Activated effector memory CD4-positive, alpha-beta T cell treated with Interleukin-2 at 50 U/mL for 16 hours (primary cell): ENCODE results near the gene GBE1.
"Not testable (repeated sequence)": the region's sequence is repeated elsewhere in the genome, so short reads cannot be mapped to it uniquely, and the experiment has no call there.

Experiments
- DNase-seq: peaks from one replicate; pipeline ENCODE4 v3.0.0-alpha.2; 2020

Gene GBE1

GRCh38 chr3:81752604-81753003 lies 8.8 kb downstream of the GBE1 start:
- no peak for DNase-seq

- DNase-seq = no peak
Observed at GRCh38 chr3:81749265-81749664, 12.2 kb downstream of the GBE1 start.

GRCh38 chr3:81747280-81747679 lies 14.2 kb downstream of the GBE1 start:
- DNase-seq = not testable (repeated sequence)

GRCh38 chr3:81744366-81744765 lies 17.1 kb downstream of the GBE1 start:
- no peak for DNase-seq

GRCh38 chr3:81743096-81744025 lies 18.1 kb downstream of the GBE1 start:
- no peak for DNase-seq

- no peak for DNase-seq
Observed at GRCh38 chr3:81742581-81742980, 18.9 kb downstream of the GBE1 start.

GRCh38 chr3:81741216-81741615 lies 20.2 kb downstream of the GBE1 start:
- no peak for DNase-seq

- no peak for DNase-seq
Observed at GRCh38 chr3:81740731-81741130, 20.7 kb downstream of the GBE1 start.

GRCh38 chr3:81735334-81735733 lies 26.1 kb downstream of the GBE1 start:
- no peak for DNase-seq

GRCh38 chr3:81734742-81735141 lies 26.7 kb downstream of the GBE1 start:
- no peak for DNase-seq

- no peak for DNase-seq
Observed at GRCh38 chr3:81732642-81733041, 28.8 kb downstream of the GBE1 start.

GRCh38 chr3:81728766-81729544 lies 32.5 kb downstream of the GBE1 start:
- no peak for DNase-seq

- DNase-seq = no peak
Observed at GRCh38 chr3:81726735-81727134, 34.7 kb downstream of the GBE1 start.

- no peak for DNase-seq
Observed at GRCh38 chr3:81726132-81726531, 35.3 kb downstream of the GBE1 start.

GRCh38 chr3:81723732-81724313 lies 37.6 kb downstream of the GBE1 start:
- DNase-seq = no peak

GRCh38 chr3:81718311-81718710 lies 43.1 kb downstream of the GBE1 start:
- no peak for DNase-seq

GRCh38 chr3:81716870-81717509 lies 44.5 kb downstream of the GBE1 start:
- no peak for DNase-seq

GRCh38 chr3:81713031-81713430 lies 48.4 kb downstream of the GBE1 start:
- DNase-seq = no peak

- no peak for DNase-seq
Observed at GRCh38 chr3:81709606-81710005, 51.8 kb downstream of the GBE1 start.

GRCh38 chr3:81707996-81708395 lies 53.4 kb downstream of the GBE1 start:
- DNase-seq = no peak

- no peak for DNase-seq
Observed at GRCh38 chr3:81702126-81702525, 59.3 kb downstream of the GBE1 start.

GRCh38 chr3:81699536-81700320 lies 61.7 kb downstream of the GBE1 start:
- DNase-seq = no peak
